NCI-H748 (cell line): ENCODE measurements around the gene VPS26C.

Source experiments
- DNase-seq: peaks from one replicate; lab custom pipeline; 2025; ENCODE audit not compliant: unreplicated experiment; lab: John Stamatoyannopoulos, UW

VPS26C gene

DNA sequence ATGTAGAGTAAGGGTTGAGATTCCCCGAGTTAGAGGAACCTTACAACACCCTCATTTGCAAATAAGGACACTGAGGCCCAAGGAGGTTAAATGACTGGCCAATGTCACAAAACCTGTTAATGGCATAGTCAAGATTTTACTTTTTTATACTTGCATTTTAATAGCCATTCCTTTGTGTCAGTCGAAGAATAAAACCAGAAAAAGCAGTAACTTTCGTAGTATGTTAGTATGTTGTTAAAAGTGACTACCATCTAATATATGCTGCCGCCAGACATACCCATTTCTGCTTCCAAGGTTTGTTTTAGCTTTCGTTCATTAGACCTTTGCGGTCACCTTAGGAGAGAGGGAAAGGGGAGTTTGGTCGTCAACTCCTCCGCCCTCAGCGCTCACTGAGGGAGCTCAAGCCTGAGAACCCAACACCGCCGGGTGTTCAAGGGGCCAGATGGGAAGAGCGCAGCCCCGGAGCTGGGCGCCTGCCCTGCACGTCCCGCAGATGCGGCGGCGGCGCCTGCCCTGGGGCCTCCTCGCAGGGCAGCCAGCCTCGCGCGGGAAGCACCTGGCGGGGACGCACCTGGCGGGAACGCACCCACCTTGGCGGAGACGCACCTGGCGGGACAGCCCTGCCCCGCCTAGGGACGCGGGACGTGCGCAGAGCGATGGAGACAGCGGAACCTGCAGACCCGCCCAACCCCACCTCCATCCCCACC, 466 bp downstream of the VPS26C start:
- DNase-seq = peak; percentile 95

GRCh38 chr21:37264808-37265207, 2.3 kb downstream of the VPS26C start:
- DNase-seq = no peak

DNA sequence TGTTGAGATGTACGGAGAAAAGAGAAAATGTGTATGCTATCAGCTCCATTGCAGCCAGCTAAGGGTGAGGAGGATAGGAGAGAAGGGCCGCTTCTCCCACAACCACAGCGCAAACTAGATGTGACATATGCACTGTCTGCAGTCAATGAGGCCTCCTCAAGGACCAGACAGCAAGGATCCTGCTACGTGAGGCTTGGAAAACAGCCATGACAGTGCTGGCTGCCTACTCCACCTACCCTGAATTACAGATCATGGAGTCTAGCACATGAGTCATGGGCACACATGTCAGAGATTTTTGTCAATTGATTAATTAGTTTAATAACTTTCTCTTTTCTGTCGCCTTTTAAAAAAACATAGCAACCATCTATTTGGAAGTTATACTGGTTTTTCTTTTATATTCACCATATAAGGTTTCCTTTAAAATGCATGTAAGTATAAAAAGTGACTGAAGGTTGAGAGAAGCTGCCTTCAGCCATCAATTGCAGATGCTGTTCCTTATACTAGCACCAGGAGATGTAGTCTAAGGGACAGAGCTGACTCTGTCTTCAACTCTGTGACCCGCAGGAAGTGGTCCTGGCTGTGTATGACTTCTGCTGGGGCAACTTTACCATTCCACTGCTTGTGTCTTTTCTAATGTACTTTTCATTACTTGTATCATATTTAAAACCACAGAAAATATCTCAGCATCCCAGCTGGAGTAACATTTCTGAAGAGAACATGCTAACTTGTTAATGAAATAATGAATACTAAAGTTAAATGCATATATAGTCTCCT, 3.1 kb downstream of the VPS26C start:
- no peak for DNase-seq

DNA sequence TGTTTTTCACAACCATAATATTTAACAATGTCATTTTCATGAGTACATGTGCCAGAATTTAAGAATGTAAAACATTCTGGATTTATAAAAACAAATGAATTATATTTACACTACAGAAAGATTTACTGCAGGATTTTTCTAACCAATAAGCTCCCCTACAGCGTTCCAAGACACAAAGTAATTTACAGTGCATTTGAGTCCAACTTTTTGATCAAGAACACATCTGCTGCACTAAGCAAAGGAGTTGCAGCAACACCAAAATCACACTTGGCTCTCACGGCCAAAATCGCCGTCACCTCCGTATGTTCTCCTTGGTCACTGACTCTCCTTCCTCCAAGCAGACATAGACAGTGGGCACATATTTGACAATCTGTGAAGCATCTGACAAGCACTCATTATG, 7.7 kb downstream of the VPS26C start:
- no peak for DNase-seq

GRCh38 chr21:37257967-37258877, 8.9 kb downstream of the VPS26C start:
- peak; percentile 86 for DNase-seq

DNA sequence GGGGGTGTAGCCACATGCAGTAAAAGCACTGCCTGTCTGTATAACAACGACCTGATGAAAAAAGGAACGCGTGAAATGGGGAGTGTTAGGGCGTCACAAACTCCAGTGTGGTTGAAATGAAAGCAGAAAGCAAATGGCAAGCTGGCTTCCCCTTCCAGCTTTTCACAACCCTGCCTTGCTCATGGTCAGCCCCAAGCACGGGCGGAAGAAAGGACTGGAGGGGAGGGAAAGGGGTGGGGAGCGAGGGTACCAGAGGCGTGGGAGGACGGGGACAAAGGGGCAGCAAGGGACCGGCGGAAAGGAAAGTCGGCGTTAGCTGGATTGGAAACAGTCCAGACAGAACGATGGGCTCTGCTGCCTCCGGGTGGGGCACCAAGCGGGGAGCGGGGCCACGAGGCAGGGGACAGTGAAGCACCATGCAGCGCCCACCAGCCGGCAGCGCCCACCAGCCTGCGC, 9.6 kb downstream of the VPS26C start:
- DNase-seq = peak; percentile 77

DNA sequence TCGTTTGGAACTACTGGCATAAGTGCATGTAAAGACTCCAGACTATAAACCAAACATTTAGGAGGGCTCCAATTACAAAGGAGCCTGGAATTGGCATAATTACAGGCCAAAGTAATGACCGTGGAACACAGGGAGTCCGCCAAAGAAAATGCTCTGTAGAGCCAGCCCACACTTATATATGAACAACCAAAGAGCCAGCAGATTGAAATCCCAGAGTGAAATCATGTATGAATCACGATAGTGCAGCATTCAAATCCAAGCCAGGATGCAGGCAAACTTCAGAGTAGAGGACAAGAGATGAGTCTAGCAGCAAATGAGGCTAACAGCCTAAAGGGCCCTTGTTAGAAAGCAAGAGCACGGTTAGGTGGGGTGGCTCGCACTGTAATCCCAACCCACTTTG, 13.1 kb downstream of the VPS26C start:
- DNase-seq = peak; percentile 28

DNA sequence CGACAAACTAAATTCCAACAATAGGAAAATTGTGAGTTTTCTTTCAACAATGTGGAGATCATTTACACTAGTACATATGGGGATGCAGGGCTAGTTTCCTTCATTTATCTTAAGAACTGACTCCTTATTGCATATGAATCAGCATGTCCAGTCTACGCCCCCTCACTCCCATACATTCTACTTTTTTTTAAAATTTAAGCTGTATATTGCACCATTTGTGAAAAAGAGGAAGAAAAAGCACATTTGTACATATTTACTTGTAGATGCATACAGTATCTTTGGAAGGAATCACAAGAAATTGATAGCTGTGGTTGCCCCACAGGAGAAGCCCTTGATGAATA, 15.9 kb downstream of the VPS26C start:
- DNase-seq = no peak

GRCh38 chr21:37249112-37249904, 17.8 kb downstream of the VPS26C start:
- DNase-seq = no peak

DNA sequence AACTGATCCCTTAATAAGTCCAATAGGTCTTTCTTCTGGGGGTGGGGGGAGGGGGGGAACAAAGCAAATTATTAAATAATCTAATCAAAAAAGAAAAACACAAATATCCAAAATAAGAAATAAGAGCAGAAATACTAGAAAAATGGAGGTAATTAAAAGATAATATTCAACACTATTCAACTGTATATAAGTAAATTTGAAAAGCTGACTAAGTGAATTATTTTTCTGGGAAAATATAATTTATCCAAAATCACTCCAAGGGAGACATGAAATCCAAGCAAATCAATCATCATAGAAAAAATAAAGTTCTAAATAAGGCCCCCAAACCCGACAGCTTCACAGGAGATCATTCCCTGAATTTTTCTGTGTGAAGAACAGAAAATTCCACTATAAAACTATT, 18.8 kb downstream of the VPS26C start:
- DNase-seq = no peak

DNA sequence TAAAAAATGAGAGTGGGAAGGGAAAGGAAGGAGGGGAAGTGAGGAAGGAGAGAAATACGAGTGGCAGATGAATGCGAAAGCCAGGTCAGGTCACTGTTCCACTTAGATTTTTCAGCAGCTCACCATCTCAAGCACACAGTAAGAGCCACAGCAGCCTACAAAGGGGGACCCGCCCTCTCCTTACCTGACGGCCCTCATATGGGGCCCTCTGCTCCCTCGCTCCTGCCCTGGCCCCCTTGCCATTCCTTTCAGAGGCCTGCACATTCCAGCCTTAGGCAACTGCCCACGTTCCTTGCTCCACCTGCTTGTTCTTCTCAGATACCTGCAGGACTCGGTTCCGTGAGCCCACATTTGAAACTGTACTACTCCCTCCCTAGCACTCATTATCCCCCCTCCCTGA, 22.0 kb downstream of the VPS26C start:
- DNase-seq = no peak

GRCh38 chr21:37244501-37245095, 22.5 kb downstream of the VPS26C start:
- no peak for DNase-seq

- DNase-seq = no peak
Measured at GRCh38 chr21:37243961-37244360, 23.2 kb downstream of the VPS26C start.

DNA sequence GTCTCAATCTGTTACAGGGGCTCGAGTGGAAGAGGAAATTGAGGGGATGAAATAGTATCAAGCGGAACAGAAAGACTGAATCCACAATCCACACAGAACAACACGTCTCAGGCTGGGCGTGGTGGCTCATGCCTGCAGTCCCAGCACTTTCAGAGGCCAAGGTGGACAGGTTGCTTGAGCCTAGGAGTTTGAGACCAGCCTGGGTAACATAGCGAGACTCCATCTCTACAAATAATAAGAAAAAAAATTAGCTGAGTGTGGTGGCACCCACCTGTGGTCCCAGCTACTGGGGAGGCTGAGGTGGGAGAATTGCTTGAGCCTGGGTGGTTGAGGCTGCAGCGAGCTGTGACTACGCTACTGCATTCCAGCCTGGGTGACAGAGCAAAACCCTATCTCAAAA, 25.7 kb downstream of the VPS26C start:
- DNase-seq = no peak

- no peak for DNase-seq
Measured at GRCh38 chr21:37240978-37241377, 26.2 kb downstream of the VPS26C start.

DNA sequence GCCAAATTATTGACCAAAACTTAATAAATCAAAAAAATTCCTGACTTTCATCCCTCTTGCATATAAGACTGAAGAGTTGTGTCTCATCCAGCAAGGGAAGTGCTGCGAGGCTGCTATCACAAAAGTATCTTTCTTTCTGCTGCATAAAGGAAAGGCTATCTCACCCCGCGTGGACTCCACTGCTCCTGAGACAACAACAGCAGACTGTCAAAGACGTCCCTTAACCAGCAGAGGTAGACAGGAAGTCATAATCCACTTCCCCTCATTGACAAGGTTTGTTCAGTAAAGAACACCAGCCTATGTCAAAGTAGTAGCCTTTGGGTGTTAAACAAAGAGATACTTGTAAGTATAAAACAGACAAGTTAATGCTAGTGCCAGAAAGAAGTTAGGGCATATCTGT, 29.4 kb downstream of the VPS26C start:
- DNase-seq = no peak

DNA sequence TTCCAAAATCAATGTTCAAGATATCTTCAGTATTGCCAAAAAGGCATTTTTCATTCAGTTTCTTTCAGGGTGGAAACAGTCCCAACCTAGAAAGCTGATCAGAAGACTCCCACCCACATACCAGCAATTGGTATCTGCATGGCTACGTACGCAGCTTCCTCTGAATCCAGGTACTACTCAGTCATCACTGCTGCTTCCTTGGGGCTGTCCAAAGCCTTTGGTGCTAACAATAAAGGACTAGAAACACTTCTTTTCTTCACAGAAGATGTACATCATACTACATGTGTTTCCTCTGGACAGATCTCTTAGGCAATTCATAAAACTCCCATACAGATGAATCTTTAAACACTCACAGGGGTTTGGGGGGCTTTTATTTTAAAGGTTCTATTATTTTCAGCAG, 29.8 kb downstream of the VPS26C start:
- DNase-seq = no peak

DNA sequence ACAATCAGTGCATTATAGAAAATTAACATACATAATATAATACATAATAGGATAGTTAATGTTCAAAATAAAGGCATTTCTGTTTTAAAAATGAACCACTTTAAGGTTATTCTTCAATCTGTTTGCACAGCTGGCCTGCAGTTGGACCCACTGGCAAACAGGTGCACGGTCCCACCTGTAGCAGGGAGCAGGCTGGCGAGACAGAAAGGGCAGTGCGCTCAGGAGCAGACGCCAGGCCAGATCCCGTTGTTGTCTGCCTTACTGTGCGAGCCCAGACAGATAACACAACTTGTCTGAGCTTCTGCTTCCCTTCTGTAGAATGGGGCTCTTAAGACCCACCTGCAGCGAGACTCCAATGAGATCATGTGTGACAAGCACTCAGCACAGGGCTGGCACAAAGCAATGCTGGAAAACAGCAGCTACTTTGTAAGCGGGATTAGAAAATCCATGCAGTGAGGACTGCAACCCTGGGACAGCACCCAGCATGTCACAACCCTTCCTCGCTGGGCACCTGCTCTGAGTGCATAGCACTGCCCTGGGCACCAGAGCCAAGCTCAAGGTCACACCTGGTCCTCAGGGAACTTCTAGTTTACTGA, 33.5 kb downstream of the VPS26C start:
- peak; percentile 94 for DNase-seq

GRCh38 chr21:37232274-37233018, 34.7 kb downstream of the VPS26C start:
- DNase-seq = no peak
